GM18868 (cell line): Measurements from ENCODE around the gene PYROXD2.
"Not testable (repeated sequence)": the region's sequence is repeated elsewhere in the genome, so short reads cannot be mapped to it uniquely, and the experiment has no call there.

Source experiments
- ATAC-seq: cut with Tn5 transposase; IDR thresholded peaks from one replicate; pipeline ENCODE4 v1.9.1; 2021; ENCODE audit warnings: mild to moderate bottlenecking, moderate library complexity; ENCODE audit not compliant: unreplicated experiment

PYROXD2 gene

DNA sequence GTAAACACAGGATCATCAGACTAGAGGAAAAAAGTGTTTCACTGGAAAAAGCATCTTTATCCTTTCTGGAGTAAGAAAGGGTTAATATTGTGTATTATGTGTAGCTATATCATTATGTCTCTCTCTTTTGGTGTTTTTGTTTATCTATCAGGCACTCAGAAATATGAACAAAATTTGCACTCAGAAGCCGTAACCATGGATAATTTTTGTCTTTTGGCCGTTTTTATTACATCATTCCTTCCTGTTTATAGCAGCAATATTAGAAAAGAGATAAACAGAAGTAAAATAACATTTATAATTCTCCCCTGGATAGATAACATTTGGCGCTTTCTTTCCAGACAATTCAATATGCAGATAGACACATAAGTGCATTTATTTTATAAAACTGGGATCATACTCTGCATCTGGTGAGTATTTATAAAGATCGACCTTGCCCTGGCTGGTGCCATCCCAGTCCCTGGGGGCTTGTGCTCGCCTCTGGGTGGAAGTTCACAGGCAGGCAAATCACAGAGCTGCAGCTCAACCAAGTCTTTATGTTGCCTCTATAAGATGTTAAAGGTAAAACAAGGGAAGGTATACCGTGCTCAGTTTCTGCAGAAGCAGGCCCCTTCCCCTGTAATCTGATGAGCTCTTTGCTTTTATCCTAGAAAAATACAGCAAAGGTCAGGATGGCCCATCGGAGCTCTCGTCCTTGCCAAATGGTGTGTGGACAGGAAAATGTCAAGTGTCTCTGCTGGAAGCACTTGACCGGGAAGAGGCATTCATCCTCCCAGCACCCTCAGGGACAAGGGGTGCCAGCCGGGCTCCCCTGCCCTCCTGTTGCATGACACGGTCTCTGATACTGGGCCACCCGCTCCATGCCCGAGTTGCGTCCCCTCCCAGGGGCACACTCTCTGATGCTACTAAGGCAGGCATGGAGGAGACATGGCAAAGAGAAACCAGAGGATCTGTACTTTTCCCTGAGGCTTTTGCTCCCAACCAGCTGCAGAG lies 43.9 kb downstream of the PYROXD2 start:
- no peak for ATAC-seq

DNA sequence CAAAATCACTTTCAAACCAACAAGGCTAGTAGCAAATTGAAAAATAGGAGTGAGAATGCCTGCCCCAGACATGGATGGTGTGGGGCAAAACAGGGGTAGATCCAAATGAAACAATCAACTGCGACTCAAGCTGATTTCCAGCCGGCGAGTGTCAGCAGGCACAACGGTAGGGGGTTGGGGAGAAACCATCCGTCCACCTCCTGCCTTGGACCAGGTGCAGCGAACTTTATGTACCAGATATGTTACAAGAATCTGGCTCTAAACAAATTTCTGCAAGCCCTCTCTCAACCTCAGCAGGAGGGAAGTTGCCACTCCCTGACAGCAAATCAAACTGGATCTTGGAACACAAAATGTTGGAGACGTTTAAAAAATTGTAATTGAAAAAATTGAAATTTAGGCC lies 45.2 kb downstream of the PYROXD2 start:
- no peak for ATAC-seq

DNA sequence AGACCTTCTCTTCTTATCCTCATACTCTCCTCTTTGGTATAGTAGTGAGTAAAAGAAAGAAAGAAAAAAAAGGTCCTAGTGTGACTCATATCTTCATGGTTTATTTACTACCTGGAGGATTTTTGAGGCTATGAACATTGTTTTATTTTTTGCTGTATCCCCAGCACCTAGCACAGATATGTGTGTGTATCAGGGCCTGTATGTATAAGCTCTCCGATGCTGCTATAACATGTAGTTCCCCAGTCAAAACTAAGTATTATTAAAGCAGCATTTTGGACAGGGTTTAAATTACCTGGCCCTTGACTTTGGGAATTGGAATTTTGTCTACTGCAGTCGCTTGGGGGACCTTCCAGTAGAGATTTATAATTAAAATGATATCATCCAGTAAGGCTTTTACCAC lies 46.3 kb downstream of the PYROXD2 start:
- ATAC-seq, result no peak

DNA sequence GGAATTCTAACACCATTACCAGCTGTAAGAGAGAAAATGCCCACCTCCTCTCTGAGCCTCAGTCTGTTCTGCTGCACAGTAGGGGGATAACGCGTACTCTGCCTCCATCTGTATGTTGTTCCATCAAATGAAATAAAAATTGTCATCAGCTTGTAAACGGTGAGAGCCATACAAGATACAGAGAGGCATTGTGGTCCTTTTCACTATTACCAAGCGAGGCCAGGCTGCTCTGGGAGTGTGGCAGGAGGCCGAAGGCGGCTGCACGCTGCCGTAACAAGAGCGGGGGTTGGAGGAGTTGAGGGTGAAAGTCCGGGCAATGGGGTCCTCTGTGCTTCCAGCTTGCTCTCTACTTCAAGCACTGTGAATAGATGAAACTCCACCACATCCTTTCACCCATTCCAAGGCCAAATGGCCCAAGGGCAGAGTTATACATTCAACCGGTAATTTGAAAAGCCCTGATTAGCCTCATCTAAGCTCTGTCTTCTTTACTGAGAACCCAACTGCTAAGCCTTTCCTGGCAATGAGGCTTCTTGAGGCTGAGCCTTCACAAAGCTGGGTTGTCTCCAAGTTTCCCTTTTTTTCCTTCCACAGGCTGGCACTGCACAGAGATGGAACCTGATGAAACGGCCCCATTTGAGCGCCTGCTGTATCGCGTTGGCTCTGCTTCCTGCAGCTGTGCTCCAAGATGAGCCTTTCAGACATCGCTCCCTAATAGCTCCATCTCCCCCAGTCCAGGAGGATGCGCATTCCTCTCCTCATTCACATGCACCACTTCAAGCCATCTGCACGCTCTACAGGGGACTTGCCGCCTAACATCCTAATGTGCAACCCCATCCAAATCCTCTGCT lies 47.2 kb downstream of the PYROXD2 start:
- no peak for ATAC-seq

DNA sequence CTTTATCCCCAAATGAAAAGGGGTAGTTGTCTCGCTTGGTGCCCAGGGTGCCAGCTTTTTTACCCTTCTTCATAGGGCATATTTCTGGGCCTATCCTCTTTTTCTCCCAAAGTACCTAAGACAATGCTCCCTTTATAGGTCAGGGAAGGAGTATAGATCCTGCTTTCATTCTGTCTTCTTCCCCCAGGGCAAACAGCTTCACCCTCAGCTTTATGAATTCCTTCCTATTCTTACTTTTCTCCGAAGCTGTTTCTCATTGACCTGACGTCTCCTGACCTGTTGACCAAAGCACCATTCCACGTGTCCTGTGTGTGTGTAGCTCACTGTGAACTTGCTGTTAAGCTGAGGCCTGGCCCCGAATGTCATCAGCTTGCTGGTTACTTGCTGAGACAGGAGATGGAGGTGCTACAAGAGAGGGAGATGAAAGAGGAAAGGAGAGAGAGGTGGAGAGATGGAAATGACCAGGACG lies 48.9 kb downstream of the PYROXD2 start:
- no peak for ATAC-seq

DNA sequence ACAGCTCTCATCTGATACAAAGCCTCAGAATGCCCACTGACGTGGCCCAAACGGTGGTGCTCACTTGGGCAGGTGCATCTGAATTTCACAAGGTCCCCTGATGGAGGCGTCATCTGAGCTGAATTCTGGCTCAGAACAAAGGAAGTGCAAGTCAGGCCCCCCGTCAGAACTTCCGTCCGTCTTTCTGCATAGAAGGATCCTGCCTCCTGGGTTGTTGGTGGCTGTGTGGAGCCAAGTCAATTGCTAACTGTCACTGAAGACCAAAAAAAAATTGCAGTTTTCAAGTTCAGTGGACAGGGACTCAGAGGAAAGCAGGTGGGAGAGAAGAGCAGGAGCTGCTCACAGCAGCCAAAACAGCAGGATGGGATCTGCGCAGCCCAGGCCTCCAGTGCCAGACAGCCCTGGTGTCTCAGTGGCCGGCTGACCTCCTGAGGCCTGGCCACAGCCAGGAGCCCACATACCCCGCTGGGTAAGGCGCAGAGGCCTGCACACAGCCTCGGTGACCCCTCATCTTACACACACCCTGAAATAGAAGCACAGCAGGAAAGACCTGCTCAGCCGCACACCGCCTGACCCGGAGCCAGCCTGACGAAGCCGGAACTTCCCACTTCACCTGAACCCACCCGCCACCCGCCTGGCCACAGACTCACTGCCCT lies 49.4 kb downstream of the PYROXD2 start:
- ATAC-seq, result no peak

DNA sequence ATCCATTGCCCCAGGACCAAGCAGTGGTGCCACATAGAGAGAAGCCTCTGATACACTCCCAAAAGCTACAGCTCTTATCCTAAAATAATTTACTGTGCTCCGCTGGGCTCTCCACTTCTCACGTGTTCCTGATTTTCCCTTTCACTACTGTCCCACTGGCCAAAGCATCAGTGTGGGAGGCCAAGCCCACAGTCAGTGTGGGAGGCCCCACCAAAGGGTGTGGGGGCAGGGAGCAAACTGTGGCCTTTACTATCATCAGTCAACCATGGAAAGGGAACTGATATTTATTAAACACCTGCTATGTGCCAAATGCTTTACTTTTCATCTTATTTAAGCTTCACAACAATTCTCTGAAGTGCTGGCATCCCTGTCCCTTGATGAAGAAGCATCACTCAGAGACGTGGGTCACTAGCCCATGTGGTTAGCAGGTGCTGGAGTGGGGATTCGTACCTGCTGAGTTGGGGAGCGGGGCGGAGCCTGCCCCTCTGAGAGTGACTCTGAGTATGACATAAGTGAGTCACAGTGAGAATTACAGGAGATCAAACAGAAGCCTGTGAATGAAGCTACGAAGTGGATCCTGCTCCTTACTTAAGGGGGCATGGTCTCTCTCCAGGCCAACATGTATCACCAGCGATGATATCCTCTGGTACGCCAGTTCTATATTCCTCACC lies 50.4 kb downstream of the PYROXD2 start:
- no peak for ATAC-seq

DNA sequence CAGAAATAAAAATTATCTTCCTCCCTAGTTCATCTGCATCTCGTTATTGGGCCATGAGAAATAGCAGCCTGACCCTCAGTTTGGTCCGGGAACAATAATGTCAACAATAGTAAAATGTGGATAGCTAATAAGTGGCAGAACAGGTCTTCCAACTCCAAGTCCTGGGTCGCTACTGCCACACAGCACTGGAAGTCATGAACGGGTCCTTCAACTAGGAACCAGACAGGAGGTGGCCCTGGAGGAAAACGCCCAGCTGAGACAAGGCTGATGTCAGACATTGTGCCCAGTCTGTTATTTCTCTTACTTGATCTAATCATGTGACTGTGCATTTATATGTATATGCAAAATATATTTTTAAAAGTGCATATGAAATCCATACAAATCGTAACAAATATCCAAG lies 51.8 kb downstream of the PYROXD2 start:
- ATAC-seq, result no peak

DNA sequence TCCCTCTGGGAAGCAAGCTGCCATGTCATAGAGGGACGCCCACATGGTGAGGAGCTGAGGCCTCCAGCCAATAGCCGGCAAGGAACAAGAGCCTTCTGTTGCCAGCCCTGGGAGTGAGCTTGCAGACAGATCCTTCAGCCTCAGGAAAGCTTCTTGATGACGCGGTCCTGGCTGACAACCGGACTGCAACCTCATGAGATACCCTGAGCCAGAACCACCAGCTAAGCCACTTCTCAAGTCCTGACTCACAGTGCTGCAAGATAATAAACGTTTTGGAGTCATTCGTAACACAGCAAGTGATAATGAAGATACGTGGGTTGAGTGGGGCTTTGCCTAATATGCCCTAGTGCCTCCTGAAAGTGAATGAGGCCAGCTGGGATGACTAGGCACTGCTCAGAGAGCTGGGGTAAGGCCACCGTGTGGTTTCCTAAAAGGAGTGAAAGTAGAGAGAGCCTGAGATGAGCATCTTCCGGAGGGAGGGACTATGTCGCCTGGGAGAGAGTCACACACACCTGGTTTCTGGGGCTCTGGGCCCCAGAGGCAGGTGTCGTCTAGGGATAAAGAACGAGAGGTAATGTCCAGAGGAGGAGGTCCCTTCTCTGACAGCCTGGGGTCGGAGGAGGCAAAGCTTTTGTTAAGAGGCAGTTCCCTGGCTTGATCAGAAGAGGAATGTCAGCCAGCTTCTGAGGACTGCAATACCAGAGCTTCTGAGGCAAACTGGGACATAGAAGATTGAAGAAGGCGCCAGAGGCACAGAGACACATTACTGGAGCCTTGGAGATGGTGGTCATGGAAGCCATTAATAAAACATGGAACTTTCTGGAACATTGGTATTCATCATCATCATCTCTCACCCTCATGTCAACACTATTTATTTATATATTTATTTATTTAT lies 53.6 kb downstream of the PYROXD2 start:
- ATAC-seq, result peak; percentile 98

DNA sequence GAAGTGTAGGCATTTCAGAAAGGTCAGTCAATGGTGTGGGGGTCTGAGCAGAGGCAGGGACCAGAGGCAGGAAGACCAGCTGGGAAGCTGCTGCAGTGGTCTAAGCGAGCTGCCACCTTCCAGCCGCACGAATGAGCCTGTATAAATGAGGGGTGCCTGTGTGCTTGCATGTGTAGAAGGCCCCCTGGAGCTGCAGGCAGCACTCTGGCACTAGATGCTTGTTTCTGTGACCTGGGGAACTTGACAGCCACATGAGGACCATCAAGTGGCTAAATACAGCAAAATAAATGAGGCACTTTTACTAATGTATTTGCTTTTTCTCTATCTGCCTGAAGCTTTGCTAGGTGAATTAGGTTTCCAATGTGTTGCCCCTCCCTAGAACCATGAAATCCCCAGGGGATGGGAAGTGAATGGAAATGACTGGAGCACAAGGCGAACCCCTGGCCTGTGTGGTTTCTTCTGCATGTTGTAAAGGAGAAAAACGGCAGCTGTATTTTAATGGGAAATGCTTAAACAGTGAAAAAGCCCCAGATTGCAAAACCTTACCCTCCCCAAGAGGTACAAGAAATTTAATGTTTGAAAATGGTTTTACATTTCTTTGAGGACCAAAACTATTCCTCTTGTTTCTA lies 57.7 kb downstream of the PYROXD2 start:
- ATAC-seq, result no peak

DNA sequence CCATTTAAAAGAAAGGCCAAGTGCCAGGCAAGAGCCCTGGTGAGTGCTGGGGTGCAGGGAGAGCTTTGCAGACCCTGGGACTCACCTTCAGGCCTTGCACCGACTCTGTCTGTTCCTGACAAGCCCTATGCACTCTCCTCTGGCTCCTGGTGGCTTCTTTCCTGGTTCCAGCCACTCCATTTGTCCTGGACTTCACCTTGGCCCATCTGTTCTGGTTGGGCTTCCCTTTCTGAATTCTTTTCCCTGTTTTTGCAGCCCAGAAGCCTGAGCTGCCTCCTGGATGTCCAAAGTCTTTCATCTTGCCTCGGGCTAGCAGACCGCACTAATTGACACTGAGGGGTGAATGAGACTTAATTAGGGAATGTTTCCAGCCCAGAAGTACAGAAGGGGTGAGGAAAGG lies 60.5 kb downstream of the PYROXD2 start:
- ATAC-seq, result no peak

DNA sequence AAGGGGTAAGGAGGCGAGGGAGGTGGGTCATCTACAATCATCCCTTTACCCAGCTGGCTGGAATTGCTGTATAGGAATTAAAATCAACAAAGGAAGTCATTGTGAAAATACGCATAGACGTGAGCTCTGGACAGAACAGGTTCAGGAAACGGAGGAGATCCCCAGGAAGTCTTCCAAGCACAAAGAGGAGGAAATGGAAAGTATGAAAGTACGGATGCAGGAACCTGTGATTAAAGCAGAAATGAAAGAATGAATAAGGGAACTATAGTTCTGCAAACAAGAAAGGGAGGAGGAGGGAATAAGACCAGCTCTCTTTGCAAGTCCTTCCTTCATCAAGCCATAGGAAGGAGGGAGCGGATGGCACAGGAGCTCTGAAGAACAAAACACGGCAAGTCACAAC lies 61.8 kb downstream of the PYROXD2 start:
- ATAC-seq, result no peak

DNA sequence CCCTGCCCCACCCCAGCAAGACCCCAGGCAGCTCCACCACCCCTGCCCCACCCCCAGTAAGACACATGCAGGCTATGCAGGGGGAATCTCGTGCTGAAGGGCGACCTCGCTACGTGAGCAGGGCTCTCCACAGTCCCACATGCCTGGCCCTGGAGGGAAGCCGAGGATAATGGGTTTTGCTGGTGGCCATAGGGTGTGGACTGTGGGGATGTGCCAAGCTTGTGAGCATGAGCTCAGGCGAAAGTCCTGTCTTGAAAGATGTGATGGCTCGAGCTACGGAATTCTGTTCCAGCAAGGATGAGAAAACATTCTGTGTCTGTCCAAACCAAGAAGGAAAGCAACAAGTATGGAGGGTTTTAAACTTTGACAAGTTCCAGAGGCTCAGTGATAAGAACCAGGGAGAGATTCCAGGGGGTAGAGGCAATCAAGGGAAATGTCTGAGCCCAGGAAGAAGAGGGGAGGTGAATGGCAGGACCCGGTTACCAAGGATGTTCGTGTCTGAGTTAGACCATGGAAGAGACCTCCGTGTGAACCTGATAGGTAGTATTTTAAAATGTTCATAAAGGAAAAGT lies 63.1 kb downstream of the PYROXD2 start:
- ATAC-seq, result no peak

DNA sequence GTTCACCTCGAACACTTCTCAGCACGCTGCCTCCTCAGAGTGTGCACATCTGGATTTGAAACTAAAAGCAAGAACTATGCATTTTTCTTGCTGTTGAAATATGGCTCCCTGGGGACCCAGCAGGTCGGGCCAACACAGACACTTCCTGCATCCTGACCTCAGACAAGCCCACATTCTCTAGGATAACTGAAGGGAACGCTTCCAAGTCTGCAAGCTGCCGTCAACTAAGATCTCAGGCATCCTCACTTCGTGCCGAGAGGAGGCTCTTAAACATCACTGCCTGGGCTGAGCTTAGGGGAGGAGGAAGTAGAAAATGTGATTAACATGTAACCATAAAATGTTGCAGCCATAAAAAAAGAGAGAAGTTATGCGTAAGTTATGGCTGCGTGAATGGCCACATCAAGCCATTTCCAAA lies 65.5 kb downstream of the PYROXD2 start:
- ATAC-seq, result peak; percentile 79

DNA sequence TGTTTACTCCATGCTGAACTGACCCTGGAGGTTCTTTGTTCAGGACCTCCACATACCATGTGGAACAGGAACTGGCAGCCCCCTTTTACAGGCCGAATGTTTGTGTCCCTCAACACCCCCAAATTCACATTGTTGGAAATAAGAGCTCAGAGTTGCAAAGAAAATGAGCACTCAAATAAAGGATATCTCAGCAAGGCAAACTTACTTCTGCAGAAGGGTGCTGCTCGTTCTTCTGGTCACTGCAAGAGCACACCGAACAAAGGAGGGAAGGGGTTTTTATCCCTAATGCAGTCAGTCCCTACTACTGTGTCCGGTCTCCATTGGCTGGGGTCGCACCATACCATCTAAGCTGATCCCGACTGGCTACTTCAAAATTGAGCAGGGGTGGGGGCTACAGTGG lies 68.1 kb downstream of the PYROXD2 start:
- no peak for ATAC-seq

DNA sequence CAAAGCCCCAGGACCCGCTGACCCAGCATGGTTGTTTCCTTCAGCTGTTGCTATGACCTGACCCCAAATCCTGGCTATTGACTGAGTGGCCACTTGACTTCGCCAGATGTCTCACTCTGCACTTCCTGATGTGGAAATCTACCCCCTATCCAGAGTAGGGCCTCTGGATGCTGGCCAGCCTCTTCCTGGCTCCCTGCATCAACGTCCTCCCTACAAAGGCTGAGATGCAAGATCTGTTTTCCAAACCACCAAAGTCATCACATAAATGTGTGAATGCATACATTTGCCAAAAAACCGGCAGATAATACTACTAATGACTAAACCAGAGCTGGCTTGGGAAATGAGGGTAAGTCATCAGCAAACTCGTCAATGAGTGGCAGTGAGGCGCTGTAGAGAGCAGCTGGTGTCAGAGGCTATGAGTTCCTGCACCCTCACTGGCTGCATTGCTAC lies 70.4 kb downstream of the PYROXD2 start:
- no peak for ATAC-seq

DNA sequence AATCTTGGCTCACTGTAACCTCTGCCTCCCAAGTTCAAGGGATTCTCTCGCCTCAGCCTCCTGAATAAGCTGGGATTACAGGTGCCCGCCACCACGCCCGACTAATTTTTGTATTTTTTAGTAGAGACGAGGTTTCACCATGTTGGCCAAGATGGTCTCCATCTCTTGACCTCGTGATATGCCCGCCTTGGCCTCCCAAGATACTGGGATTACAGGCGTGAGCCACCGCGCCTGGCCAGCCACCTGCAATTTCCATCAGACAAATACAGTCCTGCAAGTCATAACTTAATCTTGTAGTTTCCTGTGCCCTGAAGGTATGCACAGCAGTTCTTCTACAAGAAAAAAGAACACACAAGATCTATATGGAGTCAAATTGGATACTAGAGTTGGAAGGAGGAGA lies 73.3 kb downstream of the PYROXD2 start:
- ATAC-seq, result not testable (repeated sequence)

DNA sequence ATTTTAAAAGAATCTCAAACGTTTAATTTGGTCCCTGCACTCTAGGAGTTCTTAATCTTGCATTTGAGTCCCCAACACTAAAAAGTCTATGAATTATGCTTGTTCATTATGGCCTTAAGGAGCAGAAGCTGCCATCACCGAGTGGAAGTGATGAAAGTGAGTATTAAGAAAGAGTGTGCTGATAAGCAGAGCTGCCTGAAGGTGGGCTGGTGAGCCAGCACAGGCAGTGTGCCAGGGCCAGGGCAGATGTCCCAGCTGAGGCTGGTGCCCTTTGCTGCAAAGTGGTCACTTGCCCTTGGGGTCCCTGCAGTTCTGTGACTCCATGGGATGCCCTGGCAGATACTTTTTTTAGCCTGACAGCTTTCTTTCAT lies 74.1 kb downstream of the PYROXD2 start:
- ATAC-seq, result no peak
